K562 (cell line): Measurements from ENCODE around the gene CNOT1. TPM values are rescaled to one million over a fixed set of nuclear protein-coding genes. Genes with fewer than 3 reads are reported as not detected.

ENCODE experiments used
- ATAC-seq: fragments of 200-7000 bp; cut with Tn5 transposase; 3 replicates; pipeline ENCODE4 v1.9.1; 2020; ENCODE audit warnings: moderate library complexity
- BruUV-seq: library from RNA; stranded (reverse); fragments of 400-500 nt; replicated peaks from 2 replicates; lab custom pipeline; 2021; lab: Mats Ljungman, UMichigan
- CTCF ChIA-PET: fragments of 300-600 bp; formaldehyde crosslinking; extraction: SDS; loops from one replicate; lab custom pipeline; 2021; ENCODE audit warnings: low intra/inter-chr PET ratio; lab: Yijun Ruan, JAX
- POLR2A ChIA-PET: fragments of 300-600, 350-650 bp; sonication (Branson Sonifier 250); formaldehyde crosslinking; extraction: SDS; loops from one replicate; lab custom pipeline; 2021; ENCODE audit warnings: antibody characterized with exemption, inconsistent platforms; lab: Yijun Ruan, JAX
- DNase-seq, 4 experiments: peaks; one replicate each; pipeline versions ENCODE4 v3.0.0 to v3.0.0-alpha.2; 2011 to 2018; ENCODE audit warnings: low spot score in 3 of 4, mixed read lengths in 3 of 4; ENCODE audit errors: extremely low read depth in 1 of 4
- FAIRE-seq: peaks from 2 replicates; lab custom pipeline; 2011; peaks lifted over from hg19 to GRCh38; lab: Jason Lieb, UNC
- H2AFZ ChIP-seq: 2 replicates; pipeline ENCODE4 v1.6.0; 2011; ENCODE audit warnings: low read depth, low read length, control low read depth, inconsistent platforms
- H3K27ac ChIP-seq: fragments of 200-600 bp; 3 replicates; pipeline ENCODE4 v1.8.0; 2011; ENCODE audit warnings: low read depth, mild to moderate bottlenecking, control low read depth, inconsistent platforms, low read length, moderate library complexity, mixed read lengths; ENCODE audit errors: extremely low read depth
- H3K27me3 ChIP-seq, 2 experiments: fragments of 300-600 bp in 1 of 2; 2 replicates in 1 of 2; 3 replicates in 1 of 2; pipeline versions ENCODE4 v1.6.0 to v1.8.0; 2011; ENCODE audit warnings: inconsistent platforms in 2 of 2, low read length in 2 of 2, mild to moderate bottlenecking in 1 of 2, mixed read lengths in 1 of 2, moderate library complexity in 1 of 2; ENCODE audit not compliant: control insufficient read depth in 2 of 2, insufficient read depth in 2 of 2
- H3K36me3 ChIP-seq: fragments of 300-600 bp; 3 replicates; pipeline ENCODE4 v1.8.0; 2011; ENCODE audit warnings: mild to moderate bottlenecking, low read length, inconsistent platforms; ENCODE audit not compliant: control insufficient read depth, insufficient read depth
- H3K4me1 ChIP-seq, 2 experiments: fragments of 200-600 bp in 1 of 2; replicated peaks in 1 of 2; 2 replicates in 1 of 2; 3 replicates in 1 of 2; pipeline versions ENCODE4 v1.5.1 to v1.8.0; 2011; ENCODE audit warnings: inconsistent platforms in 2 of 2, low read length in 2 of 2, mild to moderate bottlenecking in 1 of 2, mixed read lengths in 1 of 2, moderate library complexity in 1 of 2; ENCODE audit not compliant: control insufficient read depth in 2 of 2, insufficient read depth in 2 of 2
- H3K4me2 ChIP-seq: 2 replicates; pipeline ENCODE4 v1.6.1; 2011; ENCODE audit warnings: low read length, control low read depth, inconsistent platforms, mixed read lengths; ENCODE audit not compliant: insufficient read depth
- H3K4me3 ChIP-seq: fragments of 200-600 bp; sonication (generic), shearing (Covaris generic); 2 replicates; pipeline ENCODE4 v1.5.1; 2016; ENCODE audit warnings: control low read depth, inconsistent platforms
- H3K79me2 ChIP-seq: fragments of 200-600 bp; 3 replicates; pipeline ENCODE4 v1.8.0; 2011; ENCODE audit warnings: low read length, inconsistent platforms; ENCODE audit not compliant: control insufficient read depth, insufficient read depth
- H3K9ac ChIP-seq, 2 experiments: 2 replicates each; pipeline versions ENCODE4 v1.6.0 to v1.6.1; 2011; ENCODE audit warnings: low read depth in 2 of 2, low read length in 2 of 2, control low read depth in 1 of 2, inconsistent platforms in 1 of 2, mild to moderate bottlenecking in 1 of 2, mixed read lengths in 1 of 2; ENCODE audit not compliant: insufficient read depth in 1 of 2
- H3K9me1 ChIP-seq: one replicate; pipeline ENCODE4 v1.6.0; 2011; ENCODE audit warnings: inconsistent platforms, mild to moderate bottlenecking, low read length, moderate library complexity; ENCODE audit not compliant: control insufficient read depth, insufficient read depth
- H3K9me3 ChIP-seq: replicated peaks from 2 replicates; pipeline ENCODE4 v1.5.1; 2011; ENCODE audit warnings: low read depth, low read length, inconsistent platforms; ENCODE audit not compliant: control insufficient read depth, insufficient read depth
- H4K20me1 ChIP-seq: replicated peaks from 2 replicates; pipeline ENCODE4 v1.6.1; 2011; ENCODE audit warnings: low read length, inconsistent platforms, mixed read lengths; ENCODE audit not compliant: control insufficient read depth, insufficient read depth
- ATF7 ChIP-seq: fragments of 450-650 bp; IDR thresholded peaks from 2 replicates; pipeline ENCODE4 v1.7.1; 2014; ENCODE audit warnings: mild to moderate bottlenecking, moderate library complexity
- CBFA2T2 ChIP-seq: fragments of 450-650 bp; conservative IDR thresholded peaks from 2 replicates; pipeline ENCODE4 v1.6.1; 2017; ENCODE audit warnings: mild to moderate bottlenecking
- CGGBP1 ChIP-seq: fragments of 250-450 bp; sonication (Bioruptor Pico); IDR thresholded peaks from 2 replicates; pipeline ENCODE4 v1.9.0; 2021; ENCODE audit warnings: mild to moderate bottlenecking
- ESRRB ChIP-seq: fragments of 250-450 bp; sonication (Bioruptor Pico); IDR thresholded peaks from 2 replicates; pipeline ENCODE4 v1.5.0; 2020; ENCODE audit warnings: mild to moderate bottlenecking, moderate library complexity, borderline replicate concordance
- GTF2A2 ChIP-seq: IDR thresholded peaks from 2 replicates; pipeline ENCODE4 v1.6.1; 2016; ENCODE audit warnings: mild to moderate bottlenecking, missing genetic modification characterization, missing compliant biosample characterization
- HLTF ChIP-seq: fragments of 450-650 bp; IDR thresholded peaks from 2 replicates; pipeline ENCODE4 v1.6.1; 2016
- JUND ChIP-seq, 2 experiments: IDR thresholded peaks; 2 replicates in 1 of 2; 3 replicates in 1 of 2; pipeline ENCODE4 v1.6.1; 2011; ENCODE audit warnings: borderline replicate concordance in 2 of 2, low read depth in 2 of 2, low read length in 2 of 2, improper control_type of control experiment in 1 of 2, missing biosample characterization in 1 of 2, missing genetic modification characterization in 1 of 2, missing genetic modification reagents in 1 of 2
- NFIC ChIP-seq: fragments of 450-650 bp; IDR thresholded peaks from 2 replicates; pipeline ENCODE4 v1.6.1; 2017; ENCODE audit warnings: mild to moderate bottlenecking, inconsistent platforms
- PKNOX1 ChIP-seq: fragments of 450-650 bp; IDR thresholded peaks from 2 replicates; pipeline ENCODE4 v1.6.1; 2016
- POLR3A ChIP-seq: IDR thresholded peaks from 2 replicates; pipeline ENCODE4 v1.6.1; 2011; ENCODE audit warnings: borderline replicate concordance, mild to moderate bottlenecking, moderate library complexity; ENCODE audit not compliant: insufficient read length, insufficient read depth; ENCODE audit errors: extremely low read depth
- PRMT5 ChIP-seq: sonication (generic); formaldehyde crosslinking; IDR thresholded peaks from 2 replicates; pipeline ENCODE4 v1.5.0; 2020; ENCODE audit warnings: missing genetic modification reagents
- SMARCA4 ChIP-seq: fragments of 450-650 bp; IDR thresholded peaks from 2 replicates; pipeline ENCODE4 v1.6.1; 2016
- SRSF9 ChIP-seq: fragments of 200-400 bp; formaldehyde crosslinking; IDR thresholded peaks from 2 replicates; pipeline ENCODE4 v1.6.1; 2017; ENCODE audit warnings: low read depth, low read length, borderline replicate concordance
- TAF1 ChIP-seq: IDR thresholded peaks from 2 replicates; pipeline ENCODE4 v1.6.1; 2011; ENCODE audit warnings: mild to moderate bottlenecking, low read length, moderate library complexity; ENCODE audit not compliant: insufficient read depth, control insufficient read depth, severe bottlenecking; ENCODE audit errors: extremely low read depth
- WGBS: fragments of 100-300 bp; shearing (Covaris generic); methylation state at CpG from one replicate; pipeline ENCODE4 v1.1.6; 2016; ENCODE audit warnings: low coverage, mixed read lengths; ENCODE audit not compliant: insufficient coverage; ENCODE audit errors: missing lambda C conversion rate; 5-methylcytosine and 5-hydroxymethylcytosine counted together
- in situ Hi-C: fragments of 300-500 bp; cut with MboI; formaldehyde crosslinking; loops from 4 replicates; pipeline ENCODE4 v1.15.0; 2018; ENCODE audit warnings: inconsistent platforms, mixed read lengths
- intact Hi-C: fragments of 100-400 bp; cut with micrococcal nuclease; formaldehyde crosslinking; loops from 2 replicates; pipeline ENCODE4 v1.14.2; 2022
- polyA plus RNA-seq, 8 experiments: library from polyadenylated mRNA; depleted of rRNA in 4 of 8; stranded (reverse) in 5 of 8; unstranded in 3 of 8; fragments of >200 nt; fragmentation: Nextera tagmentation in 2 of 8; fragmentation: Illumina TruSeq in 1 of 8; extraction: Ambion mirVana in 2 of 8; extraction: Trizol in 1 of 8; gene quantifications; 2 replicates each; pipeline versions ENCODE4 v1.2.1 to v1.2.3, GENCODE V29; 2011 to 2014; ENCODE audit warnings: inconsistent platforms in 1 of 8, missing spikeins in 1 of 8
- total RNA-seq, 7 experiments: library from RNA; depleted of rRNA in 6 of 7; stranded (reverse); fragments of >200 nt in 6 of 7; fragmentation: Illumina TruSeq in 2 of 7; extraction: Trizol in 2 of 7; gene quantifications; 2 replicates each; pipeline versions ENCODE4 v1.2.1 to v1.2.3, GENCODE V29; 2011 to 2021; ENCODE audit warnings: low replicate concordance in 1 of 7
- TF ChIP-seq, protein P1 (sequence below): sonication (generic); formaldehyde crosslinking; IDR thresholded peaks from 2 replicates; pipeline ENCODE4 v1.8.0; 2022; ENCODE audit warnings: mild to moderate bottlenecking, missing genetic modification reagents

The CNOT1 gene
- total and polyA plus RNA-seq, 9 of the 15 experiments (the other 6 are each of a cell fraction or from before 2014, with no cell fraction given) = 110 to 270 (median 220) TPM

- TF ChIP-seq POLR3A (no peak), PRMT5 (CRISPR knock-in tag) (no peak)
These were observed 35.6 kb upstream of the CNOT1 start (continued) for GRCh38 chr16:58665200-58665599.

DNA sequence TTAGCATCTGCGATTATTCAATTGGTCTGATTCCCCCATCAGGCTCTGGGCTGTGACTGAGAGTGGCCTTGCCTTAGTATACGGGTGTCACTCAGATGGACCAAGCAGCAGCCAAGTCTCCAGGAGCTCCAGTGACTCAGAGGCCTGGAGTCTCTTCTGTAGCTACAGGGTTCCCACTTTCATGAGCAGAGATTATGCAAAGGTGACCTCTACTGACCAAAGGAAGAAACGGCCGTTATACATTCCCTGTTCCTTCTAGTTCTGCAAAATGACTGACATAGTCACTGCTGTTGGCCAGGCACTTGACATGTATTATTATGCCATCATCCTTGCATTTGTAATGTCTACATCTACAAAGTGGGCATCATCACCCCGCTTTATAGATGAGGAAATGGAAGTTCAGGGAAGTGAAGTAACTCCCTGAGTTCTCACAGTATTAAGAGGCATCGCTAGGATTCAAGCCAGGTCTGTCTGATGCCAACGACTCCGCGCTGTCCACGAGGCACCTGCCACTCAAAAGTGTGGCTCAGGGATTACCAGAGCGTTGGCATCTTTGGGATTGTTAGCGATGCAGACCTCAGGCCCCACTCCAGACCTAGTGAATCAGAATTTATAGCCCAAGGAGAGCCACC lies 31.7 kb upstream of the CNOT1 start:
- Histone ChIP-seq H3K9ac (no peak overlapping the region), H3K4me3 (no peak overlapping the region), H3K9me1 (no peaks in the 10 kb centered on the region), H3K27ac (no peak overlapping the region), H3K4me2 (no peak overlapping the region), H3K4me1 (peaks cover 0 to 5% of the 10 kb centered on the region in 2 experiments; a peak in 3 of 5 replicates), H3K9me3 (no peaks in the 10 kb centered on the region), H3K27me3 (0 out of 5 replicates have a peak, but pooled peaks cover 0 to 5% of the 10 kb centered on the region in 2 experiments), H2AFZ (no peak overlapping the region), H3K36me3 (no peaks in the 10 kb centered on the region), H4K20me1 (no peaks in the 10 kb centered on the region), H3K79me2 (no peaks in the 10 kb centered on the region)
- intact Hi-C loops = loop anchor here (1.0 to 5.0 kb wide), 4 partner anchors 95 to 325 kb away; no protein-coding TSS in a partner anchor
- POLR2A ChIA-PET = interaction anchor here (0.7 to 0.8 kb wide), 2 partner anchors 143 to 611 kb away, joined by 3 read pairs; no protein-coding TSS in a partner anchor
- DNase-seq = peak; percentile 51 to 84 (median 64)
- no TSS peak for BruUV-seq
- in situ Hi-C loops = no loop called here
- WGBS = 21% methylated on average over 12 of the region's 12 CpGs
- CTCF ChIA-PET = interaction anchor here (0.7 to 1.6 kb wide), 4 partner anchors 146 to 641 kb away, joined by 3 to 8 read pairs (median 4); partner anchors contain the start of gene SETD6
- ATAC-seq = peak; percentile 94
- FAIRE-seq = peak; percentile 94
- no peak for TF ChIP-seq GTF2A2
- no peak for TF ChIP-seq HLTF
- TF ChIP-seq, protein P1, sequence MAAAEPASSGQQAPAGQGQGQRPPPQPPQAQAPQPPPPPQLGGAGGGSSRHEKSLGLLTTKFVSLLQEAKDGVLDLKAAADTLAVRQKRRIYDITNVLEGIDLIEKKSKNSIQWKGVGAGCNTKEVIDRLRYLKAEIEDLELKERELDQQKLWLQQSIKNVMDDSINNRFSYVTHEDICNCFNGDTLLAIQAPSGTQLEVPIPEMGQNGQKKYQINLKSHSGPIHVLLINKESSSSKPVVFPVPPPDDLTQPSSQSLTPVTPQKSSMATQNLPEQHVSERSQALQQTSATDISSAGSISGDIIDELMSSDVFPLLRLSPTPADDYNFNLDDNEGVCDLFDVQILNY (CRISPR knock-in tag) = no peak
- peak; percentile 67; the same call in 1 of the 2 replicates for TF ChIP-seq JUND (IDR thresholded peaks at IDR 0.05; ENCODE audit: borderline replicate concordance, low read depth, low read length)
- TF ChIP-seq JUND (tag; IDR thresholded peaks at IDR 0.05; ENCODE audit: borderline replicate concordance, low read depth, low read length) = peak; percentile 62; the same call in 1 of the 3 replicates
- TF ChIP-seq PKNOX1 = peak; percentile 90
- TF ChIP-seq SRSF9 = no peak
- TF ChIP-seq SMARCA4 = no peak
- TF ChIP-seq CBFA2T2 = no peak
- 0 out of 2 replicates have a peak, but pooled peaks have one; percentile 27 for TF ChIP-seq ATF7
- TF ChIP-seq ESRRB (CRISPR knock-in tag) = no peak
- TF ChIP-seq CGGBP1 (CRISPR knock-in tag) = no peak
- TF ChIP-seq NFIC = no peak
- TF ChIP-seq TAF1 = no peak
